HUES6 (cell line): ENCODE measurements around the gene WDFY2.
"Not testable (repeated sequence)": the region's sequence is repeated elsewhere in the genome, so short reads cannot be mapped to it uniquely, and the experiment has no call there.

ENCODE experiments used
- H3K27ac ChIP-seq: 2 replicates; pipeline ENCODE4 v1.7.0; 2013; ENCODE audit warnings: low read depth, mild to moderate bottlenecking, low read length, inconsistent platforms
- H3K27me3 ChIP-seq: 2 replicates; pipeline ENCODE4 v1.6.1; 2013; ENCODE audit warnings: low read length; ENCODE audit not compliant: control insufficient read depth, insufficient read depth
- H3K36me3 ChIP-seq: 2 replicates; pipeline ENCODE4 v1.6.1; 2013; ENCODE audit warnings: low read length; ENCODE audit not compliant: control insufficient read depth, insufficient read depth
- H3K4me1 ChIP-seq: 2 replicates; pipeline ENCODE4 v1.6.1; 2013; ENCODE audit warnings: low read length; ENCODE audit not compliant: control insufficient read depth, insufficient read depth
- H3K4me3 ChIP-seq: 2 replicates; pipeline ENCODE4 v1.5.1; 2013; ENCODE audit warnings: low read depth, low read length
- H3K9ac ChIP-seq: one replicate; pipeline ENCODE4 v1.6.1; 2013; ENCODE audit warnings: mild to moderate bottlenecking, low read length
- H3K9me3 ChIP-seq: 2 replicates; pipeline ENCODE4 v1.6.1; 2013; ENCODE audit warnings: low read depth, low read length; ENCODE audit not compliant: control insufficient read depth, insufficient read depth

WDFY2 gene

DNA sequence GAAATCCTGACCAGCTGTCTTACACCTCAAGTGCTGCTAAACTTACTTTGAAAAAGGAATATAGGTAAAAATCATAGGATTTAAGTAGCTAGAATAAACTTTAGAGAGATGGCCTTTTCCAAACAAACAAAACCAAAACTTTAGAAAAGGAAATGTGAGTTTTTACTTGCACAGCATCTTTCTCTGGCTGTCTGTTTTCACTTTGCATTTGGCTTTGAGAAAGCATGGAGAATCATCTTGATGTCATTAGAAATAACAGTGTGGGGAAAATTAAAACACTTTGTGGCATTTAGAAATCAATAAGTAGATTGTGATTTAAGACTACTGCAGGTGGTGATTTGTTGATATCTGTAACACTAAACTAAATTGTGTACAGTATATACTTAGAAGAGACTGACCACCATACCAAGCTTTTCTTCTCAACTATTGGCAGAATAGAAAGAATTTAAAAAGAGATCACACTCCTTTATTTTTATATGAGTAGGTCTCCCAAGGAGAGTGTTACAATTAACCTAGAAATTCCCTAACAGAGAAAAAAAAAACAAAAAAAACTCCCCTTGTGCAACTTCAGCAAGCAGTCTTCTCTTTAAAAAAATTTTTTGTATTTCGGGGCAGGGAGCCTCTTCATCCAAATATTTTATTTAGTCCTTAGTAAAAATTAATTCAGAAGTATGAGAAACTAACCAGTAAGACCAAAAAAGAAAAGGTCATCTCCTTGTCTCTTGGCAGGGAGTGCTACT lies 6.1 kb downstream of the WDFY2 start:
- Histone ChIP-seq H3K9me3 (no peaks in the 10 kb centered on the region), H3K27me3 (no peaks in the 10 kb centered on the region), H3K27ac (no peak overlapping the region), H3K4me1 (peaks cover 56% of the 10 kb centered on the region), H3K4me3 (no peak overlapping the region), H3K9ac (no peak overlapping the region), H3K36me3 (no peaks in the 10 kb centered on the region)

DNA sequence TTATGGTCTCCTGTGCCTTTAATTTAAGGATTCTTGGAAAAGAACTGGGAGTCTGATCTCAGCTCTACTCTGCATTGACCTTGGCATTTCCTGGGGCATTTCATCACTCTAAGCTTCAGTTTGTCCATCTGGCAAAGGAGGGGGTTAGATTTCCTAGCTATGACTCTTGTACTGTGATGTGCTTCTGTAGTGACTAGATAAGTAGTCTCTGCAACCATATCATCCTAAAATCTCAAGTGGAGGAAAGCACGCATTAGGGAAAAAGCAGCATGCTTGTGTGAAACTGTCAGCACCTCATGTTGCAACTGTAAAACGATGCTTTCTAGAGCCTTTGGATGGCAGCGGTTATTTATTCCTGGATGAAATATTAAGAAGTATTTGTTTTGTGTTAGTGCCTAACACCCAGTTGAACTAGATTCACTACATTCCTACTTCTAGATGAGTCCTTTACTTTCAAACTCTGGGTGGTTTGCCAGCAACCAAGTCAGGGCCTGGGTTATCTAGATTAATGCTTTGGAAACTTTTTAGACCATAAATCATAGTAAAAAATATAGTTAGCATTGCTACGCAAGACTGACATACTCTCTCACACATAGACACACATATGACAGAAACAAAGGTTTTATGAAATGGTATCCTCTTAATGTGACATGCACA lies 6.8 kb downstream of the WDFY2 start:
- Histone ChIP-seq H3K27ac (no peak overlapping the region; the same call in 1 of the 2 replicates), H3K4me1 (peaks cover 51% of the 10 kb centered on the region)

DNA sequence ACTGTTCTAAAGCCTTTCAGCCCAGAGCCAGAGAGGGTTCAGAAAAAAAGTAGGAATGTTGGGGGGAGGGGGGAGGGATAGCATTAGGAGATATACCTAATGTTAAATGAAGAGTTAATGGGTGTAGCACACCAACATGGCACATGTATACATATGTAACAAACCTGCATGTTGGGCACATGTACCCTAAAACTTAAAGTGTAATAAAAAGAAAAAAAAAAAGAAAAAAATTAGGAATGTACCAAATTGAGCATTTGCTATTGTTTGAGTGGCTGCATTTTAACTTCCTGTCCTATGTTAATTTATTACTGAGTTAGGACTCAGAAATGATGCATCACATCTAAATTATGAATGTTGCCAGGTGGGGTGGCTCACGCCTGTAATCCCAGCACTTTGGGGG lies 7.7 kb downstream of the WDFY2 start:
- not testable (repeated sequence) for H3K27ac ChIP-seq, H3K9ac ChIP-seq

More for the DNA sequence above, 6.8 kb downstream of the WDFY2 start:
- Histone ChIP-seq H3K9me3 (no peaks in the 10 kb centered on the region), H3K27me3 (no peaks in the 10 kb centered on the region), H3K4me3 (no peak overlapping the region), H3K9ac (no peak overlapping the region), H3K36me3 (no peaks in the 10 kb centered on the region)

DNA sequence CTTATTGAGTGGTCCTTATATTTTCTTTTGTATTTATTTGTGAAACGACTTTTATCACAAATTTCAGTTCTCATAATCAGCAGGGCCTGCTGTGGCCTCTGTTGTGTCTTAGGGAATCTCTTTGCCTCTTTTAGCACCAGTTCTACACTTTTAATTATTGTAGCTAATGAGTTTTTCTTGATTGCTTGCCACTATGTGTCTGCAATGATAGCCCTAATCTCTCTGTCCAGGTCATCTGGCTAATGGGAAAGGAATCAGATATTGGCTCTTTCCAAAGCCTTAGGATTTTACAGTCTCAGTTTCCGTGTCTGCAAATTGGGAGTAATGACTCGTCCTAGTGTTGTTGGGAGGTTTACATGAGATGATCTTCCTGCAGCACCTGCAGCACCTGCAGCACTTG lies 10.2 kb downstream of the WDFY2 start:
- Histone ChIP-seq H3K27me3 (no peaks in the 10 kb centered on the region), H3K36me3 (no peaks in the 10 kb centered on the region), H3K4me3 (no peak overlapping the region), H3K27ac (no peak overlapping the region), H3K9ac (no peak overlapping the region), H3K4me1 (peaks cover 42% of the 10 kb centered on the region), H3K9me3 (no peaks in the 10 kb centered on the region)

More for the DNA sequence above, 7.7 kb downstream of the WDFY2 start:
- not testable (repeated sequence) for H3K27me3 ChIP-seq, H3K36me3 ChIP-seq, H3K4me3 ChIP-seq, H3K9me3 ChIP-seq
- peaks cover 59% of the 10 kb centered on the region for H3K4me1 ChIP-seq

- Histone ChIP-seq H3K27ac (no peak overlapping the region), H3K9ac (no peak overlapping the region), H3K4me3 (no peak overlapping the region), H3K27me3 (no peaks in the 10 kb centered on the region), H3K4me1 (peaks cover 32% of the 10 kb centered on the region), H3K36me3 (no peaks in the 10 kb centered on the region), H3K9me3 (no peaks in the 10 kb centered on the region)
These were observed 11.2 kb downstream of the WDFY2 start for GRCh38 chr13:51595416-51595815.

DNA sequence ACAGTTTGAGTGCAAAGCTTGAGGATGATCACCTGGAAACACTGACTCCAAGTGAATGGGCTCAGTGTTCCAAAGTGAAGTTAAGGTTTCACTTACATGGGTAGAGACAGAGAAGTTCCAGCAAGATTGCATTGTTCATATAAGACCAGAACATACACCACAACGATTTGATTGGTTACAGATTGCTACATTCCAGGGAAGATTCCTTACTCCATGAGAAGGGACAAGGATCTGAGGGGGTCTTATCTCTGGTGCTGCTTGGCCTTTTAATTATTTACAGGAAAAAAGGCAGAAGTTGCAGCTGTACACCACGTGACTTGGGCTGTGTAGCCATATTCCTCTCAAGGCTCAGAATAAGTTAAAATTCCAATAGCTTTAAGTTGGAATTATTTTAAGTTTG lies 12.3 kb downstream of the WDFY2 start:
- no peaks in the 10 kb centered on the region for H3K9me3 ChIP-seq
- H3K9ac ChIP-seq, result no peak overlapping the region
- H3K36me3 ChIP-seq, result no peaks in the 10 kb centered on the region
- peaks cover 21% of the 10 kb centered on the region for H3K4me1 ChIP-seq
- H3K27ac ChIP-seq, result no peak overlapping the region
- no peaks in the 10 kb centered on the region for H3K27me3 ChIP-seq
- H3K4me3 ChIP-seq, result no peak overlapping the region

DNA sequence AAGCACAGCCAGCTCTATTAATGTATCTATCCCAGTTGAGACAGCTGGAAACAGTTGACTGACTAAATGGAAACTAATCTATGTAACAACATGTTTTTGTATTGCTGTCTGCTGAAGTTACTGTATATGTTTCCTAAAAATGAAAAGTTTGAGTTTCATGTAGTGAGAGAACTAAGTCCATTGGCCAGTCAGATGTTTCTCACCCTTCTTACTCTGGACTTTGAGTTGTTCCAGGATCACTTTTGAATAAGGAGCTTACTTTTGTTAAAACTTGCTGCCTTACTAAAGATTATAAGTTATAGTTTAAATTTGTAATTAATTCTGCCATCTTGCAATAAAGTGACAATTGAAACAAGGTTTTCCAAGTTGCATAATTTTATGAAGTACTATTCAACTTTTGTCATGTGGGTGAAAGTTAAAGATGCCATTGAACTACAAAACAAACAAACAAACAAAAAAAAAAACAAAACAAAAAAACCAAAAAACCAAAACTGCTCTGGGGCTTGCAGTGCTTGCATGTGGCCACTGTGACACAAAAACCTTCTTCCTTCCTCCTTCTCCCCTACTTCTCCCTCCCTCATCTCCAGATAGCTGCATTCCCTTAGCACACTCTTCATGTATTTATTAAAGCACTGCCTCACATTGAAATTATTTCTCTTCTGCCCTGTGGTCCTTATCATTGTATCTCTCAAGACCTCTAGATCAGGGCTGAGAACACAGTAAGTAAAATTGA lies 15.3 kb downstream of the WDFY2 start:
- Histone ChIP-seq H3K27ac (no peak overlapping the region), H3K4me3 (no peak overlapping the region), H3K9me3 (no peaks in the 10 kb centered on the region), H3K9ac (no peak overlapping the region), H3K36me3 (no peaks in the 10 kb centered on the region), H3K27me3 (no peaks in the 10 kb centered on the region), H3K4me1 (peaks cover 16% of the 10 kb centered on the region)

DNA sequence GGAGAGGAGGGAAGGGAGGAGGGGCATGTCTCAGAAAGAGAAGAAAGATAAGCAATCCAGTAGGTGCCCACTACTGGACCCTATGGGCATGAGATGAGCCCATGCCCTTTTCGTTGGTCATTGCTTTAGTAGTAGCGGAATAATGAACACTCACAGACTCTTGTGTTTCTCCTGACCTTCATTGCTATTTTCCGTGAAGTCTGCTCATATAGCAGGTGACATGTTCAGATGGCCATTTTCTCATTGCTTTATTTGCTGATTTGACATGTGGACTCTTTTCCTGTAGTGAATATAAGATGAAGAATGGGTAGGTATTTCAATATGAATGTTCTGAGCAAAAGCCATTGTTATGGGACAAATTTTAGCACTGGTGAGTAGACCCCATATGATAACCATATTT lies 16.4 kb downstream of the WDFY2 start:
- Histone ChIP-seq H3K4me1 (peaks cover 10% of the 10 kb centered on the region; the same call in 1 of the 2 replicates), H3K9ac (no peak overlapping the region), H3K4me3 (no peak overlapping the region), H3K27ac (no peak overlapping the region), H3K36me3 (no peaks in the 10 kb centered on the region), H3K9me3 (no peaks in the 10 kb centered on the region), H3K27me3 (no peaks in the 10 kb centered on the region)

- Histone ChIP-seq H3K27me3 (no peaks in the 10 kb centered on the region), H3K27ac (no peak overlapping the region), H3K4me1 (peaks cover 3% of the 10 kb centered on the region; the same call in 1 of the 2 replicates), H3K36me3 (no peaks in the 10 kb centered on the region), H3K9ac (no peak overlapping the region), H3K4me3 (no peak overlapping the region), H3K9me3 (no peaks in the 10 kb centered on the region)
These were observed 17.6 kb downstream of the WDFY2 start for GRCh38 chr13:51601601-51602565.

DNA sequence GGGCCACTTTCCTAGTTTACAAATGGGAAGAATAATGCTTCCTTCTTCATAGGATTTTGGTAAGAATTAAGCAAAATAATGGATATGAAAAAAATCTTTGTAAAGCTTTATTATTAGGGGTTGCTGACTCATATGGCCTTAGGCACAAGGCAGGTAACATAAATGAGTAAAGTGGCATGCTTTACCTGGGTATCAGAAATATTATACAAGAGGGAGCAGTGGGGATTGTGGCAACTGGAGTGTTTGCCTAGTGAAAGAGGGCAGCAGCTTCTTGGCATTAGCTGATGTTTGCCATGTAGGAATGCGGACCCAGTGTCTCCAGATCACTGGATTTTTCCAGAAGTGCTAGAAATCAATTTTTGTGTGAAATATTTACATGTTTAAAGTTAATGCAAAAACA lies 19.5 kb downstream of the WDFY2 start:
- Histone ChIP-seq H3K36me3 (no peaks in the 10 kb centered on the region), H3K4me1 (no peaks in the 10 kb centered on the region; the same call in 1 of the 2 replicates), H3K9ac (no peak overlapping the region), H3K9me3 (peaks cover 4% of the 10 kb centered on the region), H3K27ac (no peak overlapping the region), H3K27me3 (no peaks in the 10 kb centered on the region), H3K4me3 (no peak overlapping the region)
